Fibroblast of skin of right quadriceps (primary cell): ENCODE data around the gene EPN1.
"Not testable (repeated sequence)": the region's sequence is repeated elsewhere in the genome, so short reads cannot be mapped to it uniquely, and the experiment has no call there.

Experiments
- DNase-seq: peaks from one replicate; pipeline ENCODE4 v3.0.0-alpha.2; 2013

The EPN1 gene

GRCh38 chr19:55694656-55695491 lies 19.8 kb downstream of the EPN1 start:
- DNase-seq, result no peak

- no peak for DNase-seq
Measured at GRCh38 chr19:55695511-55696290, 20.7 kb downstream of the EPN1 start.

- no peak for DNase-seq
Measured at GRCh38 chr19:55696301-55697068, 21.5 kb downstream of the EPN1 start.

GRCh38 chr19:55697069-55697440 lies 22.0 kb downstream of the EPN1 start:
- DNase-seq, result no peak

- DNase-seq, result no peak
Measured at GRCh38 chr19:55697698-55698097, 22.7 kb downstream of the EPN1 start.

GRCh38 chr19:55698256-55698655 lies 23.2 kb downstream of the EPN1 start:
- DNase-seq, result no peak

- DNase-seq, result no peak
Measured at GRCh38 chr19:55699221-55699620, 24.2 kb downstream of the EPN1 start.

GRCh38 chr19:55700813-55701212 lies 25.8 kb downstream of the EPN1 start:
- no peak for DNase-seq

GRCh38 chr19:55702131-55702627 lies 27.2 kb downstream of the EPN1 start:
- no peak for DNase-seq

GRCh38 chr19:55703790-55704215 lies 28.8 kb downstream of the EPN1 start:
- no peak for DNase-seq

GRCh38 chr19:55704494-55705245 lies 29.6 kb downstream of the EPN1 start:
- DNase-seq, result no peak

GRCh38 chr19:55705972-55706371 lies 30.9 kb downstream of the EPN1 start:
- no peak for DNase-seq

GRCh38 chr19:55711719-55712118 lies 36.7 kb downstream of the EPN1 start:
- no peak for DNase-seq

- DNase-seq, result no peak
Measured at GRCh38 chr19:55712804-55713631, 38.0 kb downstream of the EPN1 start.

- DNase-seq, result no peak
Measured at GRCh38 chr19:55716531-55716930, 41.5 kb downstream of the EPN1 start.

- DNase-seq, result no peak
Measured at GRCh38 chr19:55717251-55717650, 42.2 kb downstream of the EPN1 start.

- not testable (repeated sequence) for DNase-seq
Measured at GRCh38 chr19:55717879-55718711, 43.1 kb downstream of the EPN1 start.

- no peak for DNase-seq
Measured at GRCh38 chr19:55720214-55720746, 45.3 kb downstream of the EPN1 start.

- no peak for DNase-seq
Measured at GRCh38 chr19:55720801-55721200, 45.8 kb downstream of the EPN1 start.

GRCh38 chr19:55723491-55723890 lies 48.5 kb downstream of the EPN1 start:
- DNase-seq, result no peak
